SK-N-SH treated with all-trans-retinoic acid at 6 μM for 48 hours (cell line): ENCODE measurements around the gene GINS1.

Source experiments
- ATAC-seq: fragments of 200-7000 bp; cut with Tn5 transposase; 3 replicates; pipeline ENCODE4 v1.9.1; 2020; ENCODE audit warnings: mild to moderate bottlenecking, moderate library complexity
- ARNTL ChIP-seq: fragments of 450-650 bp; formaldehyde crosslinking; IDR thresholded peaks from 2 replicates; pipeline ENCODE4 v1.5.0; 2020; ENCODE audit warnings: low read depth, mild to moderate bottlenecking, moderate library complexity, borderline replicate concordance
- BACH2 ChIP-seq: fragments of 250-450 bp; sonication (Bioruptor Pico); IDR thresholded peaks from 2 replicates; pipeline ENCODE4 v1.9.0; 2021; ENCODE audit warnings: mild to moderate bottlenecking, borderline replicate concordance
- CSDC2 ChIP-seq: fragments of 250-450 bp; sonication (Bioruptor Pico); IDR thresholded peaks from 2 replicates; pipeline ENCODE4 v1.5.0; 2020; ENCODE audit warnings: mild to moderate bottlenecking, moderate library complexity
- ESRRG ChIP-seq: fragments of 250-450 bp; sonication (Bioruptor Pico); IDR thresholded peaks from 2 replicates; pipeline ENCODE4 v1.6.1; 2021; ENCODE audit warnings: mild to moderate bottlenecking
- GLIS3 ChIP-seq: fragments of 250-450 bp; sonication (Bioruptor Pico); IDR thresholded peaks from 2 replicates; pipeline ENCODE4 v1.5.0; 2020; ENCODE audit warnings: mild to moderate bottlenecking, moderate library complexity
- ISL1 ChIP-seq: fragments of 250-450 bp; sonication (Bioruptor Pico); IDR thresholded peaks from 2 replicates; pipeline ENCODE4 v2.1.2; 2022; ENCODE audit warnings: mild to moderate bottlenecking, moderate library complexity
- OSR1 ChIP-seq: fragments of 250-450 bp; sonication (Bioruptor Pico); IDR thresholded peaks from 2 replicates; pipeline ENCODE4 v1.8.0; 2022; ENCODE audit warnings: moderate library complexity, mild to moderate bottlenecking, inconsistent platforms
- PATZ1 ChIP-seq: fragments of 250-450 bp; sonication (Bioruptor Pico); IDR thresholded peaks from 2 replicates; pipeline ENCODE4 v1.8.0; 2020; ENCODE audit warnings: mild to moderate bottlenecking, moderate library complexity, borderline replicate concordance
- PPARA ChIP-seq: fragments of 250-450 bp; sonication (Bioruptor Pico); IDR thresholded peaks from 2 replicates; pipeline ENCODE4 v1.5.0; 2020; ENCODE audit warnings: mild to moderate bottlenecking, borderline replicate concordance
- RARB ChIP-seq: fragments of 250-450 bp; sonication (Bioruptor Pico); IDR thresholded peaks from 2 replicates; pipeline ENCODE4 v1.8.0; 2021; ENCODE audit warnings: mild to moderate bottlenecking, moderate library complexity
- SNAI2 ChIP-seq: fragments of 250-450 bp; sonication (Bioruptor Pico); IDR thresholded peaks from 2 replicates; pipeline ENCODE4 v1.5.0; 2020; ENCODE audit warnings: mild to moderate bottlenecking, moderate library complexity
- TCF4 ChIP-seq: fragments of 250-450 bp; sonication (Bioruptor Pico); IDR thresholded peaks from 2 replicates; pipeline ENCODE4 v1.8.0; 2021; ENCODE audit warnings: mild to moderate bottlenecking, moderate library complexity, borderline replicate concordance
- TOX ChIP-seq: fragments of 250-450 bp; sonication (Bioruptor Pico); IDR thresholded peaks from 2 replicates; pipeline ENCODE4 v1.8.0; 2021; ENCODE audit warnings: mild to moderate bottlenecking, moderate library complexity, borderline replicate concordance
- TSHZ2 ChIP-seq: fragments of 250-450 bp; sonication (Bioruptor Pico); IDR thresholded peaks from 2 replicates; pipeline ENCODE4 v1.5.0; 2020; ENCODE audit warnings: mild to moderate bottlenecking, moderate library complexity
- ZC3H10 ChIP-seq: fragments of 250-450 bp; sonication (Bioruptor Pico); IDR thresholded peaks from 2 replicates; pipeline ENCODE4 v1.5.1; 2021; ENCODE audit warnings: mild to moderate bottlenecking, moderate library complexity
- ZFP3 ChIP-seq: fragments of 250-450 bp; sonication (Bioruptor Pico); IDR thresholded peaks from 2 replicates; pipeline ENCODE4 v1.5.0; 2020; ENCODE audit warnings: mild to moderate bottlenecking, moderate library complexity
- ZFP30 ChIP-seq: fragments of 450-650 bp; formaldehyde crosslinking; IDR thresholded peaks from 2 replicates; pipeline ENCODE4 v1.5.0; 2022; ENCODE audit warnings: mild to moderate bottlenecking, moderate library complexity
- ZNF565 ChIP-seq: fragments of 450-650 bp; formaldehyde crosslinking; conservative IDR thresholded peaks from 2 replicates; pipeline ENCODE4 v1.5.0; 2020; ENCODE audit warnings: low read depth, mild to moderate bottlenecking, moderate library complexity
- ZNF8 ChIP-seq: fragments of 450-650 bp; formaldehyde crosslinking; IDR thresholded peaks from 2 replicates; pipeline ENCODE4 v1.5.0; 2020; ENCODE audit warnings: mild to moderate bottlenecking, moderate library complexity
- TF ChIP-seq, protein P1 (sequence below): fragments of 250-450 bp; sonication (Bioruptor Pico); IDR thresholded peaks from 2 replicates; pipeline ENCODE4 v1.5.1; 2021; ENCODE audit warnings: mild to moderate bottlenecking, moderate library complexity

Gene GINS1

GRCh38 chr20:25466846-25467245 is 59.4 kb downstream of the GINS1 start:
- TF ChIP-seq BACH2 (CRISPR knock-in tag) (no peak), ZNF565 (CRISPR knock-in tag) (no peak)
- TF ChIP-seq, protein P1, sequence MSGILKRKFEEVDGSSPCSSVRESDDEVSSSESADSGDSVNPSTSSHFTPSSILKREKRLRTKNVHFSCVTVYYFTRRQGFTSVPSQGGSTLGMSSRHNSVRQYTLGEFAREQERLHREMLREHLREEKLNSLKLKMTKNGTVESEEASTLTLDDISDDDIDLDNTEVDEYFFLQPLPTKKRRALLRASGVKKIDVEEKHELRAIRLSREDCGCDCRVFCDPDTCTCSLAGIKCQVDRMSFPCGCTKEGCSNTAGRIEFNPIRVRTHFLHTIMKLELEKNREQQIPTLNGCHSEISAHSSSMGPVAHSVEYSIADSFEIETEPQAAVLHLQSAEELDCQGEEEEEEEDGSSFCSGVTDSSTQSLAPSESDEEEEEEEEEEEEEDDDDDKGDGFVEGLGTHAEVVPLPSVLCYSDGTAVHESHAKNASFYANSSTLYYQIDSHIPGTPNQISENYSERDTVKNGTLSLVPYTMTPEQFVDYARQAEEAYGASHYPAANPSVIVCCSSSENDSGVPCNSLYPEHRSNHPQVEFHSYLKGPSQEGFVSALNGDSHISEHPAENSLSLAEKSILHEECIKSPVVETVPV (CRISPR knock-in tag): no peak
- ATAC-seq: no peak

DNA sequence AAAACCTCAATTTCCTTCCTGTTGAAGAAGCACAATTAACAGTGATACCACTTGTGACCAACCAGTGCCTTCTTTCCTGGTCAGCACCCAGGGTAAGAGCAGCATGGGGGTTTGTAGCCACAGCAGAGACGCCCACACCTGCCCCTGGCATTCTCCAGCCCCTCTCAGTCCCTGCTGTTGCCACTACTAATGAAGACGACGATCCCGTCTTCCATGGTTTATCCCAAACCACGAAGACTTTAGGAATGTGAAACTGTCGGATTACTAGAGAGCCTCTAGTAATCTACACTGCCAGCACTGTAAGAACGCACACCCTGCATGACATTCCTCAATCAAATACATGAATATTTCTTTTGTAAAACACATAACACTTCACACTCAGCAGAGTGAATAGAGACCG is 60.0 kb downstream of the GINS1 start:
- ATAC-seq: no peak
- TF ChIP-seq ZNF8 (CRISPR knock-in tag): no peak
- TF ChIP-seq SNAI2: no peak
- TF ChIP-seq ZNF565 (CRISPR knock-in tag): no peak
- TF ChIP-seq ARNTL: no peak
- no peak for TF ChIP-seq OSR1 (CRISPR knock-in tag)
- no peak for TF ChIP-seq TOX (CRISPR knock-in tag)
- no peak for TF ChIP-seq ISL1 (CRISPR knock-in tag)
- TF ChIP-seq PATZ1 (CRISPR knock-in tag): no peak
- no peak for TF ChIP-seq RARB (CRISPR knock-in tag)
- TF ChIP-seq TSHZ2: no peak
- TF ChIP-seq PPARA (CRISPR knock-in tag): no peak
- TF ChIP-seq ESRRG (CRISPR knock-in tag): no peak
- TF ChIP-seq ZC3H10 (CRISPR knock-in tag): no peak
- TF ChIP-seq ZFP3 (CRISPR knock-in tag): no peak
- TF ChIP-seq TCF4 (CRISPR knock-in tag): no peak
- TF ChIP-seq GLIS3 (CRISPR knock-in tag): no peak
- no peak for TF ChIP-seq ZFP30 (CRISPR knock-in tag)
- no peak for TF ChIP-seq CSDC2 (CRISPR knock-in tag)

- no peak for TF ChIP-seq TCF4 (CRISPR knock-in tag)
- no peak for ATAC-seq
Measured at GRCh38 chr20:25468126-25469075, 60.9 kb downstream of the GINS1 start.

DNA sequence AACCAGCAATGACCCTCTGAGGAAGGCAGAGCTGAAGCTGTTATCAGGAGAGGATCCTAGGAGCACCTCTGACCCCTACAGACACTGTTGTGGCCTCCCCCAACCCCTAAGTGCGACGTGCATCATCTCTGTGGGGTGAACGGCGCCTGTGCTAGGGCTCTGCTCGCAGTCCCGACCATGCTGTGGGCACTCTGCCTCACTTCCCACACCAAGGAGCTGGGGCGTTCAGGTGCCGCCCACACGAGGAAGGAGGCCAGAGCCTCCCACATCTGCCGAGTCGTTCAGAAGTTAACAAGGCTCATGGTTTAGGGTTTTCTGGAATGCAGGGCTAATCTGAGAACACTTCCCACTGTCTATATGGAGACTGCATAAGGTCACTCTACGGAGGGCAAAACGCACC is 62.1 kb downstream of the GINS1 start:
- ATAC-seq: no peak
- TF ChIP-seq ZNF8 (CRISPR knock-in tag) (no peak), TSHZ2 (no peak), PATZ1 (CRISPR knock-in tag) (no peak), CSDC2 (CRISPR knock-in tag) (no peak), ESRRG (CRISPR knock-in tag) (no peak), TOX (CRISPR knock-in tag) (no peak), ISL1 (CRISPR knock-in tag) (no peak), SNAI2 (no peak), GLIS3 (CRISPR knock-in tag) (no peak), BACH2 (CRISPR knock-in tag) (no peak), ARNTL (no peak)
- TF ChIP-seq, protein P1 (CRISPR knock-in tag): no peak
- TF ChIP-seq, all 23 proteins: peak for 0
